Measurements from ENCODE around the gene TTC39C.

GRCh38 chr18:24048261-24048660 lies 33.7 kb downstream of the TTC39C start:
- TF ChIP-seq, protein P1, sequence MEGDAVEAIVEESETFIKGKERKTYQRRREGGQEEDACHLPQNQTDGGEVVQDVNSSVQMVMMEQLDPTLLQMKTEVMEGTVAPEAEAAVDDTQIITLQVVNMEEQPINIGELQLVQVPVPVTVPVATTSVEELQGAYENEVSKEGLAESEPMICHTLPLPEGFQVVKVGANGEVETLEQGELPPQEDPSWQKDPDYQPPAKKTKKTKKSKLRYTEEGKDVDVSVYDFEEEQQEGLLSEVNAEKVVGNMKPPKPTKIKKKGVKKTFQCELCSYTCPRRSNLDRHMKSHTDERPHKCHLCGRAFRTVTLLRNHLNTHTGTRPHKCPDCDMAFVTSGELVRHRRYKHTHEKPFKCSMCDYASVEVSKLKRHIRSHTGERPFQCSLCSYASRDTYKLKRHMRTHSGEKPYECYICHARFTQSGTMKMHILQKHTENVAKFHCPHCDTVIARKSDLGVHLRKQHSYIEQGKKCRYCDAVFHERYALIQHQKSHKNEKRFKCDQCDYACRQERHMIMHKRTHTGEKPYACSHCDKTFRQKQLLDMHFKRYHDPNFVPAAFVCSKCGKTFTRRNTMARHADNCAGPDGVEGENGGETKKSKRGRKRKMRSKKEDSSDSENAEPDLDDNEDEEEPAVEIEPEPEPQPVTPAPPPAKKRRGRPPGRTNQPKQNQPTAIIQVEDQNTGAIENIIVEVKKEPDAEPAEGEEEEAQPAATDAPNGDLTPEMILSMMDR (IDR thresholded peaks at IDR 0.05; ENCODE audit: low read depth, low read length): no peak
- TF ChIP-seq POLR2A (IDR thresholded peaks at IDR 0.05; ENCODE audit: extremely low read depth, insufficient read length) (no peak), MYC (IDR thresholded peaks at IDR 0.05; ENCODE audit: low read depth, low read length) (no peak), MAX (IDR thresholded peaks at IDR 0.05; ENCODE audit: low read depth, low read length) (no peak)

Data from NB4 (cell line).